HG02970 (cell line): ENCODE data around the gene ZC3H12A.
"Not testable (repeated sequence)": the region's sequence is repeated elsewhere in the genome, so short reads cannot be mapped to it uniquely, and the experiment has no call there.

Experiments used
- ATAC-seq: cut with Tn5 transposase; IDR thresholded peaks from one replicate; pipeline ENCODE4 v1.9.1; 2021; ENCODE audit warnings: mild to moderate bottlenecking, moderate library complexity, moderate number of reproducible peaks; ENCODE audit not compliant: unreplicated experiment, low FRiP score

Gene ZC3H12A

GRCh38 chr1:37497832-37498231 lies 23.5 kb downstream of the ZC3H12A start:
- no peak for ATAC-seq

- no peak for ATAC-seq
Observed at GRCh38 chr1:37498872-37499617, 24.7 kb downstream of the ZC3H12A start.

- no peak for ATAC-seq
Observed at GRCh38 chr1:37501661-37502060, 27.3 kb downstream of the ZC3H12A start.

GRCh38 chr1:37502104-37502503 lies 27.7 kb downstream of the ZC3H12A start:
- ATAC-seq: no peak

- ATAC-seq: not testable (repeated sequence)
Observed at GRCh38 chr1:37502791-37503190, 28.4 kb downstream of the ZC3H12A start.

GRCh38 chr1:37506740-37507139 lies 32.4 kb downstream of the ZC3H12A start:
- ATAC-seq: no peak

GRCh38 chr1:37509181-37509580 lies 34.8 kb downstream of the ZC3H12A start:
- no peak for ATAC-seq

GRCh38 chr1:37513795-37514349 lies 39.5 kb downstream of the ZC3H12A start:
- ATAC-seq: no peak

GRCh38 chr1:37514350-37515184 lies 40.2 kb downstream of the ZC3H12A start, which contains the start of gene MEAF6:
MEAF6 (minus strand) TSS chr1:37514766; CDS start chr1:37514746, 20 bp downstream.
- ATAC-seq: peak; percentile 92

GRCh38 chr1:37515185-37516034 lies 41.0 kb downstream of the ZC3H12A start:
- ATAC-seq: no peak

- no peak for ATAC-seq
Observed at GRCh38 chr1:37517569-37517968, 43.2 kb downstream of the ZC3H12A start.

- ATAC-seq: not testable (repeated sequence)
Observed at GRCh38 chr1:37518241-37518640, 43.9 kb downstream of the ZC3H12A start.

GRCh38 chr1:37518929-37519328 lies 44.5 kb downstream of the ZC3H12A start:
- ATAC-seq: not testable (repeated sequence)

GRCh38 chr1:37519613-37520012 lies 45.2 kb downstream of the ZC3H12A start:
- ATAC-seq: no peak

- not testable (repeated sequence) for ATAC-seq
Observed at GRCh38 chr1:37529888-37530287, 55.5 kb downstream of the ZC3H12A start.

GRCh38 chr1:37532418-37533156 lies 58.2 kb downstream of the ZC3H12A start:
- not testable (repeated sequence) for ATAC-seq

- ATAC-seq: no peak
Observed at GRCh38 chr1:37533317-37534093, 59.1 kb downstream of the ZC3H12A start.
